GM10248 (cell line): Measurements from ENCODE around the gene TLR9.

Experiments used
- CTCF ChIA-PET: fragments of 300-600 bp; sonication (Branson Sonifier 250); formaldehyde crosslinking; extraction: SDS; loops from one replicate; lab custom pipeline; 2021; ENCODE audit warnings: antibody characterized with exemption; lab: Yijun Ruan, JAX
- POLR2A ChIA-PET: fragments of 350-650 bp; sonication (Branson Sonifier 250); formaldehyde crosslinking; extraction: SDS; loops from one replicate; lab custom pipeline; 2020; ENCODE audit warnings: antibody characterized with exemption; lab: Yijun Ruan, JAX
- DNase-seq: peaks from one replicate; pipeline ENCODE4 v3.0.0; 2012; ENCODE audit errors: extremely low spot score
- CTCF ChIP-seq: IDR thresholded peaks from 2 replicates; pipeline ENCODE4 v1.5.1; 2012; ENCODE audit warnings: mild to moderate bottlenecking, low read depth; ENCODE audit errors: extremely low read depth, missing control alignments, control extremely low read depth

Gene TLR9

GRCh38 chr3:52202384-52203077, 22.9 kb downstream of the TLR9 start:
- ChIA-PET CTCF (interaction anchor here (0.7 to 13.3 kb wide), 6 partner anchors 9 to 201 kb away, joined by 3 to 172 read pairs (median 8); no protein-coding TSS in a partner anchor), POLR2A (no interaction called here)
- DNase-seq, result peak; percentile 44
- TF ChIP-seq CTCF, result no peak

- TF ChIP-seq CTCF, result no peak
- POLR2A ChIA-PET, result no interaction called here
- DNase-seq, result no peak
- CTCF ChIA-PET, result interaction anchor here (0.8 to 13.3 kb wide), 7 partner anchors 10 to 218 kb away, joined by 3 to 172 read pairs (median 6); partner anchors contain the start of genes ACY1 and POC1A
Measured at GRCh38 chr3:52200981-52201679, 24.3 kb downstream of the TLR9 start.

- POLR2A ChIA-PET, result no interaction called here
- no peak for DNase-seq
- TF ChIP-seq CTCF, result no peak
- CTCF ChIA-PET, result interaction anchor here (1.5 to 1.6 kb wide), 2 partner anchors 21 to 140 kb away, joined by 4 to 6 read pairs; no protein-coding TSS in a partner anchor
Measured at GRCh38 chr3:52198643-52199608, 26.5 kb downstream of the TLR9 start.

GRCh38 chr3:52197842-52198625, 27.4 kb downstream of the TLR9 start, which contains the start of gene ALAS1:
Gene ALAS1, plus strand, starts transcription at chr3:52198160. Its CDS starts 1,082 bp downstream, at chr3:52199242.
- ChIA-PET POLR2A (no interaction called here), CTCF (interaction anchor here (1.2 to 1.8 kb wide), 5 partner anchors 14 to 141 kb away, joined by 4 to 7 read pairs (median 4); no protein-coding TSS in a partner anchor)
- no peak for TF ChIP-seq CTCF
- DNase-seq, result peak; percentile 99

- CTCF ChIA-PET, result interaction anchor here (1.2 to 1.8 kb wide), 4 partner anchors 14 to 56 kb away, joined by 4 to 7 read pairs (median 4); no protein-coding TSS in a partner anchor
- no peak for DNase-seq
- TF ChIP-seq CTCF, result no peak
- POLR2A ChIA-PET, result no interaction called here
Measured at GRCh38 chr3:52197499-52197841, 28.0 kb downstream of the TLR9 start.
